OCI-LY1 (cell line): ENCODE results near the gene RRM2.

Experiments used
- H2AFZ ChIP-seq: fragments of 200-600 bp; sonication (generic), shearing (Covaris generic); 2 replicates; pipeline ENCODE4 v1.6.0; 2014; ENCODE audit warnings: antibody characterized with exemption, mild to moderate bottlenecking, low read length
- H3F3A ChIP-seq: fragments of 200-600 bp; sonication (generic), shearing (Covaris generic); 2 replicates; pipeline ENCODE4 v1.6.0; 2014; ENCODE audit warnings: mild to moderate bottlenecking, antibody characterized with exemption, low read length, moderate library complexity; ENCODE audit not compliant: insufficient read depth
- H3K27ac ChIP-seq: fragments of 200-600 bp; sonication (generic); 2 replicates; pipeline ENCODE4 v1.5.1; 2014; ENCODE audit warnings: low read length, mixed run types, mild to moderate bottlenecking, low read depth; ENCODE audit not compliant: poor library complexity, severe bottlenecking
- H3K27me3 ChIP-seq: fragments of 200-600 bp; sonication (generic); 2 replicates; pipeline ENCODE4 v1.6.0; 2014; ENCODE audit warnings: antibody characterized with exemption, mild to moderate bottlenecking, low read length, moderate library complexity; ENCODE audit not compliant: insufficient read depth
- H3K36me3 ChIP-seq: fragments of 200-600 bp; sonication (generic); 2 replicates; pipeline ENCODE4 v1.6.1; 2014; ENCODE audit warnings: mild to moderate bottlenecking, antibody characterized with exemption, low read length, moderate library complexity, mixed read lengths; ENCODE audit not compliant: insufficient read depth
- H3K4me1 ChIP-seq: fragments of 200-600 bp; sonication (generic); 2 replicates; pipeline ENCODE4 v1.5.1; 2014; ENCODE audit warnings: mild to moderate bottlenecking, low read length, moderate library complexity; ENCODE audit not compliant: insufficient read depth, severe bottlenecking
- H3K4me2 ChIP-seq: fragments of 200-600 bp; sonication (generic), shearing (Covaris generic); 2 replicates; pipeline ENCODE4 v1.6.1; 2014; ENCODE audit warnings: low read length
- H3K4me3 ChIP-seq: fragments of 200-600 bp; sonication (generic); 2 replicates; pipeline ENCODE4 v1.5.1; 2014; ENCODE audit warnings: low read length, low read depth, mild to moderate bottlenecking, mixed read lengths; ENCODE audit not compliant: poor library complexity, severe bottlenecking
- H3K79me2 ChIP-seq: fragments of 200-600 bp; shearing (Covaris generic); 2 replicates; pipeline ENCODE4 v1.6.1; 2016; ENCODE audit warnings: mixed run types, low read length, mixed read lengths; ENCODE audit not compliant: insufficient read depth
- H3K9ac ChIP-seq: fragments of 200-600 bp; sonication (generic), shearing (Covaris generic); 2 replicates; pipeline ENCODE4 v1.6.1; 2014; ENCODE audit warnings: mild to moderate bottlenecking, low read length, mixed read lengths
- H3K9me2 ChIP-seq: fragments of 200-600 bp; sonication (generic), shearing (Covaris generic); 2 replicates; pipeline ENCODE4 v1.6.1; 2014; ENCODE audit warnings: low read depth, mild to moderate bottlenecking, low read length, mixed read lengths
- H3K9me3 ChIP-seq: fragments of 200-600 bp; shearing (Covaris generic); 2 replicates; pipeline ENCODE4 v1.6.1; 2014; ENCODE audit warnings: low read length, mixed read lengths
- H4K20me1 ChIP-seq: fragments of 200-600 bp; sonication (generic), shearing (Covaris generic); 2 replicates; pipeline ENCODE4 v1.6.0; 2016; ENCODE audit warnings: mild to moderate bottlenecking, low read length; ENCODE audit not compliant: insufficient read depth
- EZH2 ChIP-seq: fragments of 200-600 bp; sonication (generic), shearing (Covaris generic); IDR thresholded peaks from 2 replicates; pipeline ENCODE4 v1.8.0; 2017; ENCODE audit warnings: borderline replicate concordance, mixed run types, mild to moderate bottlenecking, antibody characterized with exemption, low read length, moderate library complexity, mixed read lengths
- TF ChIP-seq, protein P1 (sequence below): fragments of 200-600 bp; sonication (generic), shearing (Covaris generic); IDR thresholded peaks from 2 replicates; pipeline ENCODE4 v1.5.1; 2017; ENCODE audit warnings: mild to moderate bottlenecking, antibody characterized with exemption, low read length, moderate library complexity, mixed read lengths

Gene RRM2

GRCh38 chr2:10142640-10142965 is 20.1 kb downstream of the RRM2 start:
- Histone ChIP-seq H3K79me2 (no peaks in the 10 kb centered on the region), H3K4me3 (no peak overlapping the region), H3K9me2 (no peaks in the 10 kb centered on the region), H3K4me2 (no peak overlapping the region; the same call in 1 of the 2 replicates), H2AFZ (no peak overlapping the region), H3F3A (no peaks in the 10 kb centered on the region), H3K9me3 (no peaks in the 10 kb centered on the region), H3K36me3 (peaks cover 19% of the 10 kb centered on the region; the same call in 1 of the 2 replicates), H3K4me1 (no peaks in the 10 kb centered on the region), H3K9ac (no peak overlapping the region), H3K27ac (no peak overlapping the region), H3K27me3 (no peaks in the 10 kb centered on the region), H4K20me1 (no peaks in the 10 kb centered on the region)
- TF ChIP-seq EZH2: no peak
- TF ChIP-seq, protein P1, sequence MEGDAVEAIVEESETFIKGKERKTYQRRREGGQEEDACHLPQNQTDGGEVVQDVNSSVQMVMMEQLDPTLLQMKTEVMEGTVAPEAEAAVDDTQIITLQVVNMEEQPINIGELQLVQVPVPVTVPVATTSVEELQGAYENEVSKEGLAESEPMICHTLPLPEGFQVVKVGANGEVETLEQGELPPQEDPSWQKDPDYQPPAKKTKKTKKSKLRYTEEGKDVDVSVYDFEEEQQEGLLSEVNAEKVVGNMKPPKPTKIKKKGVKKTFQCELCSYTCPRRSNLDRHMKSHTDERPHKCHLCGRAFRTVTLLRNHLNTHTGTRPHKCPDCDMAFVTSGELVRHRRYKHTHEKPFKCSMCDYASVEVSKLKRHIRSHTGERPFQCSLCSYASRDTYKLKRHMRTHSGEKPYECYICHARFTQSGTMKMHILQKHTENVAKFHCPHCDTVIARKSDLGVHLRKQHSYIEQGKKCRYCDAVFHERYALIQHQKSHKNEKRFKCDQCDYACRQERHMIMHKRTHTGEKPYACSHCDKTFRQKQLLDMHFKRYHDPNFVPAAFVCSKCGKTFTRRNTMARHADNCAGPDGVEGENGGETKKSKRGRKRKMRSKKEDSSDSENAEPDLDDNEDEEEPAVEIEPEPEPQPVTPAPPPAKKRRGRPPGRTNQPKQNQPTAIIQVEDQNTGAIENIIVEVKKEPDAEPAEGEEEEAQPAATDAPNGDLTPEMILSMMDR: no peak

- no peak overlapping the region for H3K4me3 ChIP-seq
- H3K9me3 ChIP-seq: no peaks in the 10 kb centered on the region
- no peak overlapping the region for H3K4me2 ChIP-seq
- peaks cover 24% of the 10 kb centered on the region for H3K36me3 ChIP-seq
- no peaks in the 10 kb centered on the region for H3K9me2 ChIP-seq
- no peaks in the 10 kb centered on the region for H3K27me3 ChIP-seq
- TF ChIP-seq EZH2: no peak
- TF ChIP-seq, protein P1: no peak
- no peak overlapping the region for H3K27ac ChIP-seq
- H3K79me2 ChIP-seq: no peaks in the 10 kb centered on the region
- no peaks in the 10 kb centered on the region for H4K20me1 ChIP-seq
- H3K4me1 ChIP-seq: no peaks in the 10 kb centered on the region
- no peaks in the 10 kb centered on the region for H3F3A ChIP-seq
- no peak overlapping the region for H2AFZ ChIP-seq
- no peak overlapping the region for H3K9ac ChIP-seq
These were observed 22.4 kb downstream of the RRM2 start for GRCh38 chr2:10144771-10145518.

GRCh38 chr2:10145519-10146357 is 23.2 kb downstream of the RRM2 start:
- H3K9ac ChIP-seq: no peak overlapping the region
- H3K4me1 ChIP-seq: no peaks in the 10 kb centered on the region
- H3F3A ChIP-seq: no peaks in the 10 kb centered on the region
- no peak overlapping the region for H2AFZ ChIP-seq
- H3K36me3 ChIP-seq: peaks cover 24% of the 10 kb centered on the region
- H3K9me3 ChIP-seq: no peaks in the 10 kb centered on the region
- H3K4me3 ChIP-seq: no peak overlapping the region
- H3K4me2 ChIP-seq: no peak overlapping the region
- H3K9me2 ChIP-seq: no peaks in the 10 kb centered on the region
- TF ChIP-seq, protein P1: no peak
- no peak for TF ChIP-seq EZH2
- H3K27me3 ChIP-seq: no peaks in the 10 kb centered on the region
- no peak overlapping the region for H3K27ac ChIP-seq
- H4K20me1 ChIP-seq: no peaks in the 10 kb centered on the region
- no peaks in the 10 kb centered on the region for H3K79me2 ChIP-seq
